CD4-positive, alpha-beta T cell treated with Interleukin-10 for 1 hour (primary cell): ENCODE measurements around the gene RCAN2.

ENCODE experiments used
- DNase-seq: peaks from one replicate; pipeline ENCODE4 v3.0.0-alpha.2; 2020

Gene RCAN2

GRCh38 chr6:46491628-46492547 is 639 bp upstream of the RCAN2 start:
- DNase-seq = no peak

DNA sequence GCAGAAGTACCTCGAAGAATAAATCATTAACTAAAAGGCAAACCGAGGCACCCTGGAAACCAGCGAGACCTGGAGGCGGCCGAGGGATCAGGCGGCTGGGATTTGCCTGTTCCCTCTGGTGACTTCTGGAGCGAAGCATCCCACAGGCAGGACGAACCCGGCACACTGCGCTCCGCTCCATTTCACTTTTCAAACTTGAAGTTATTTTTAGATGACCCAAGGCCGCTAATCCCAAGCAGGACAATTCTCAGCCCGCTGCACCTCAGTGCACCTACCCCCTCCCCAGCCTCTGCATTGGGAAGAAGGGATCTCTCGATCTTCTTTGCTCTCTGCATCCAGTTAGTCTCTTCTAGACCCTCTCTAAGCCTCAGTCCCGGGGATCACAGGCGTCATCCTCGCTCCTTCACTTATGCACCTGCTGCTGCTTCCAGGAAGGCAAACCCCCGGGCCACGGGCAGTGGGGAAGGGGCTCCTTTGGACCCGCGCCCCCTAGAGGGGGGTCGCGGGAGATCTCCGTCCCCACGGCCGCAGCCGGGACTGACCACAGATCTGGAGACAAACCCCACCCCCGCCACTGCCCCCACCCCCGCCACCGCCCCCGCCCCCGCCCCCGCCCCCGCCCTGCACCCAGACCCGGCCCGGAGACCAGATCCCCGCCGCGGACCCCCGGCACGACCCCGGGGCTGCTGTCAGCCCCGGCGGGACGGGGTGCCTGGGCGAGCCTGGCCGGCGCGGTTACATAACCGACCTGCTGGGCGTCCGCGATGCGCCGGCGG is 636 bp downstream of the RCAN2 start:
- DNase-seq = no peak

GRCh38 chr6:46486181-46486580 is 5.1 kb downstream of the RCAN2 start:
- no peak for DNase-seq

- no peak for DNase-seq
These were observed 7.0 kb downstream of the RCAN2 start for GRCh38 chr6:46484081-46484820.

GRCh38 chr6:46476301-46476700 is 14.9 kb downstream of the RCAN2 start:
- DNase-seq = no peak

DNA sequence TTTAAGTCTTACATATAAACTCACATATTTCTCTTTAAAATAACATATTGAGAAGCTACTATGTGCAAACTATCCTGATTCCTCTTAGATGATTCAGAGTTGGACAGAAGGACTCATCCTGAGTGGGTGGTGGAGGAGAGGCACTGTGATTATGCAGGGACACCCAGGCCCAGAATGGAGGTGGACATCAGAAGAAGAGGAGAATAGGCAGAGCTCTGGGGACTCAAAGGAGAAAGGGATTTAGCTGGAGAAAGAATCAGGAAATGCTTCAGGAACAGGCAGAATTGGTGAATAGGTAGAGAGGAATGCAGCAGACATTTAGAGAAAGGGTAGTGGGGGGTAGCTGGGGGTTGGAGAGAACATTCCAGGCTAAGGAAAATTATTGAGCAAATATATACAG is 17.4 kb downstream of the RCAN2 start:
- no peak for DNase-seq

DNA sequence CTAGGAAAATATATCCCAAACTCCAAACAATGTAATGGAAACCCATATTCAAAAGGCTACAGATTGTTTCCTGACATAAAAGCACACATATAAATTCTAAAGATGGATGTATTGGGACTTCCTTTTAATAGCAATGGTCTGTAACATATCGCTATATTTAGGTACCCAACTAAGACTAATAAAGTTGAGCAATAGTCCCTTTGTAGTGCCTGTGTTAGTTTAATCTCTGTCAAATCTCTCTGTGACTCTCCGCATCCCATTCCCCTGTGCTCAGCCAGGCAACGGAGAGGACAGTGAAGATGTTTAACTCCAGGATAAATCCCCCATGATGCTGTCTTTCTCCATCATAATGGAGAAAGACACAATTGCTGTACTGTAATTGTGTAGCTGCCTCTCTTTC is 19.0 kb downstream of the RCAN2 start:
- no peak for DNase-seq

DNA sequence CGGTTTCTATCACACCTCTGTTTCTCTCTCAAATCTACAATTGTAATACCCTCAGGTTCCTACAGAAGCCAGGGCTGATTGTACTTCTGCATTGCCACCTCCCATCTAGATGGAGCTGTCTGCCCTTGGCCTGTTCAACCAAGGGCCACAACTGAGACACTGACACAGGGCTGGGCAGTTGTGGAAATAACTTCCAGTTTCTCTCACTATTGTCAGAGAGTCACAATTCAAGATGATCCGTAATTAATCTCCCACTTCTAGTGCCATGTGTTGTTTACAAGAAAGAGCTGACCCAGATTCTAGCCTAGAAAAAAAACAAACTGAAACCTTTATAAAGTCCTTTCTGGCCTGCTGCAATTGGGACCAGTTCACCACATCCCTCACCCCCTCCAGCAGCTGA is 22.2 kb downstream of the RCAN2 start:
- no peak for DNase-seq

GRCh38 chr6:46468403-46469010 is 22.7 kb downstream of the RCAN2 start:
- DNase-seq = no peak

DNA sequence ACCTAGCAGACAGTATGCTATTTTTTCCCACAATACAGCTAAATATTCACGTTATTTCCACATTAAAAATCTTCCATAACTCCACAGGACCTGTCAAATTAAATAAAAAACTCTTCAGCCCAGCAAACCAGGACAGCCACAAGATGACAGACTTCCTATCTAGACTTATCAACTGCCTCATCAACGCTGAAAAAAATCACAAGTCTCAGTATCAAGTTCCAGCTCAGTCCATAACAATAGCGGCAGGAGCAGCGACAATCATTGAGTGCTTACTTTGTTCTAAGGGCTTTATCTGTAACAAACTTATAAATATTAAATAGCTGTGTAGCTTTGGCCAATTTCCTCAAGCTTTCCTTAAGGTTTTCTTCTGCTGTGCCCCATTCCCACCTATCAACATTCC is 24.7 kb downstream of the RCAN2 start:
- no peak for DNase-seq

- no peak for DNase-seq
These were observed 25.7 kb downstream of the RCAN2 start for GRCh38 chr6:46465294-46466165.

DNA sequence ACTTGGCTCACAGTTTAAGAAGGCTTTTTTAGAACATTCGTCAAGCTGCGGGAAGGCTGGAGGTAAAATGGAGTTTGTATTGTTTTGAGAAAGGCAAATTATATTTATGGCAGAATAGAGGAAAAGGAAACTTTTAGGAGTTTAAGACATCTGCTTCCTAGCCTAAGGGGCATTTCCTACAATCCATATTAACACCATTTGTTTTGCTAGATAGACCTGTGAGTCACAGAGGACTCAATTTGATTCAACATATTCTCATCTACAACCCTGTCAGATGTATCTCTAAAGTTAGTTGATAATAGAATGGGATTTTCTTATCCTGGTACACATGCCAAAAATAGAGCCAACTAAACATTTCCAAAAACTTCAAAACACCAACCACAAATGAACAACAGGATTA is 35.0 kb downstream of the RCAN2 start:
- no peak for DNase-seq

DNA sequence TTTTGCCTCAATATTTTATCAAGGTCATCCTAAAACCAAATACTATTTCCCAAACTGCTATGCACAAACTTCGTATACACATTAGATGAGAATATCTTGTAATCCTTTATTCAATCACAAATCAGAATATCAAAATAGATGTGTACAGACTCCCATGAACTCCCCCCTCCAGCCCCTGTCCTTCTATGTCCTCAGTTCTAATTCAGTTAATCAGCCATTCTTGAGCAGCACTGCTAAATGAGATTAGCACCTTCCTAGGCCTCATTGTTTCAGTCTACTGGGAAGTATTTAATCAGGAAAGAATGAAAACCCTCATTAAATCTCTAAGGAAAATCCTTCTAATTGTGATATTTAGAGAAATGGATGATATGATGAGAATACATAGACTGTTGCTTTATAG is 36.6 kb downstream of the RCAN2 start:
- DNase-seq = no peak

GRCh38 chr6:46453741-46454316 is 37.4 kb downstream of the RCAN2 start:
- no peak for DNase-seq

DNA sequence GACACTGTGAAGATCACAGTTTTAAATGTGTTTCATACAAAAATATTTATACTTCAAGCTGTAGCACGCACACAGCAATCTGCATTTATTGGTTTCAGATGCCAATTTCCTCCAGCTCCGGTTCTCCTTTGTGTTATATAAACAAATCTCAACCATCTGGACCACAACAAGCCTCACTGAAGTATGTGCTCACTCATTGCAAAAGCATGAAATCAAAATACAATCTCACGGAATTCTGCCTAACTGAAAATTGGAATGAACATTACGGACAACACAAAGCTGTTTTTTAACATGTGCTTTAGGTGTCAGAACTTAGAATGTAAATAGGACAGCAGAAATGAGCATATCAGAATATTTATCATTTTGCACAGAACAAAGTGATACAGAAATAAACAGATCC is 38.0 kb downstream of the RCAN2 start:
- no peak for DNase-seq

DNA sequence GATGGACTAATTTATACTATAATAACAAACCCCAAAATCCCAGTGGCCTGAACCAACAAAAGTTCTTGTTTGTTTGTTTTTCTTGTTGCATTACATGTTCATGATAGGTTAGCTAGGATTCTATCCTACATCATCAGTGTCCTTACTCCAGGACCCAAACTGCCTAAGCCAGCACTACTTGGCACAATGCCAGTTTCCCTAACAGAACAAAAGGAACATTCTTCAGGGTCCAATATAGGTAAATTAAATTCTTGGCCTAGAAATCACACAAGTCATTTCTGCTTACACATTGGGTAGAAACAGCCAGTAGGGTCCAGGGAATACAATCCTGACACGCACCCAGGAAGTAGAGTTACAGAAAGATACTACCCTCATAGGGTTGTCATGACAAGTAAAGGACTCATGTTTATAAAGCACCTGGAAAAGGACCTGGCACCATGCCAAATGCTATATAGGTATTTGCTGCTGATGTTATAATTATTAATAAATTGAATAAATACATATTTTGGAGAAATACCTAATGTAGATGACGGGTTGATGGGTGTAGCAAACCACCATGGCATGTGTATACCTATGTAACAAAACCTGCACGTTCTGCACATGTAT is 38.8 kb downstream of the RCAN2 start:
- no peak for DNase-seq

DNA sequence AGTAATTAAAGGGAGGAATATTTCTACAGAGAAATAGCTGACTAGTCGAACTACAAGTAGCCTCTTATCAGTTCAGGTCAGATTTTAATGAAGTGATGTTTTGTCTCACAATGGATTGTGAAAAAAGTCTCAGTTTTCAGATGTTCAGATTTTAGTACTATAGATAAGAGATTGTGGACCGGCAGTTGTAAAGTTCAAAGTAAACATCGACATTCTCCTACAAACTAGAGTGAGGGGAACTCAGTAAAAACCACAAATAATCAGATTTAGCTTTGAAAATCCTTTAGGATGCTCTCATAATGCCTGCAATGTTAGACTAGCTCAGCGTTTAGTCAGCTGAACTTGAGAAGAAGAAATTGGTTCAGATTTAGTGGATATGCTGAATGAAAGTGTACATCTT is 39.9 kb downstream of the RCAN2 start:
- no peak for DNase-seq

GRCh38 chr6:46444772-46445454 is 46.3 kb downstream of the RCAN2 start:
- no peak for DNase-seq

DNA sequence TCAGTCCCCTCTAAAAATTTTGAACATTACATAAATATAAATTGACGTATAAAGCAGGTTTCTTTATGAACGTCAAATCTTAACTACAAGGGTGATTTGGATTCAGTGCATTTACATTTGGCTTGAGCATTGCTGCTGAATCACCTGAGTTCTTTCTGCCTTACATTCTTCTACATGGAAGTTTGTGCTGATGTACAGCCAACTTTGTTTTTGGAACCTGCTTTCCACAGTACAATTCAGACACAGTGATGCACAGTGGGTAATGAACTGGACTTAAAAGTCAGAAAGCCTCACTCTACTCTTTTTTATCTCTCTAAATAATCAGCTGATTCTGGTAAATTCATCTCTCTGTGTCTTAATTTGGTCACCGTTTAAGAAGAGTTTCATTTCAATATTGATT is 47.6 kb downstream of the RCAN2 start:
- no peak for DNase-seq

DNA sequence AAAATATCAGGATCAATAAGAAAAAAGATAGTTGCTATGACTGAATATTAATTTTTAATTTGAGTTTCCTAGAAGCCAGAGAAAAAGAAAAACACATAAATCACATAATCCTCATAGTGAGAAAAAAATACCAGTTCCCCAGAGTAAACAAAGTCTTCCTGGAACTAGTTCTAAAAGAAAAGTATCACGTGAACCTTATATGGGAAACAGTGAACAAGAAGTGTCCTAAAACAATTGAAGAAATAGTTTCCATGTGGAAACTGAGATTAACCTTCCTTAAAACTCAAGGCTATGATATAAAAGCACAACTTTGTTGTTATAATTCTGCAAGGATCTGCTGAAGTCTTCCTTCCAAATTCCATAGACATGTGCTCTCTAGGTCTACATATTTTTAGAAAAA is 50.6 kb downstream of the RCAN2 start:
- no peak for DNase-seq

DNA sequence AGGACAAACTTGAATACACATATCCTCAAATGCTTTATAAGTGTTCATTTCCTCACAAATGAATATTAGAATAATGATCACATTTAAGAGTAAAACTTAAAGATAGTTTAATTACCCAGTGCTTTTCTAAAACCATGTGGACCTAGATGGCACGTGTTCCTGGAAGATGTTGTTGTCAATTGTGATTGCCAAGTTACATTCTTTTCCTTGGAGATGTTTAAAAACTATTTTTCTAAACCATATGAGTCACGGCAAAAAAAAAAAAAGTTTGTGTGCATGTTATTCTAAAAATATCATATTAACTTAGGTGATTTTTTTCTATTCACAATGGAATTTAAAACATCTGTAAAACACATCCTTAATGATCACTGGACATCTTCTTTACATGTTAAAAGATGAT is 51.1 kb downstream of the RCAN2 start:
- DNase-seq = no peak
